Stimulated activated CD4-positive, alpha-beta T cell treated with anti-CD3 and anti-CD28 coated beads, Interleukin-12 subunit alpha, Interleukin-12 subunit beta, amount 100 ng/mL, for 48 hours (primary cell): ENCODE measurements around the gene CASTOR1.
A peak's percentile ranks its signal among the peaks of the same experiment; 100 is the strongest.

Source experiments
- DNase-seq, 3 donors: peaks; one replicate each; pipeline ENCODE4 v3.0.0-alpha.2; 2020; ENCODE audit warnings: low read depth in 2 of 3, low spot score in 1 of 3

CASTOR1 gene

GRCh38 chr22:30301995-30302809 lies 12.9 kb upstream of the CASTOR1 start:
- DNase-seq, result no peak

- DNase-seq, result no peak
Observed at GRCh38 chr22:30299322-30299721, 10.0 kb upstream of the CASTOR1 start.

- no peak for DNase-seq
Observed at GRCh38 chr22:30297991-30298701, 8.8 kb upstream of the CASTOR1 start.

GRCh38 chr22:30297276-30297990 lies 8.1 kb upstream of the CASTOR1 start:
- no peak for DNase-seq

GRCh38 chr22:30296833-30297232 lies 7.5 kb upstream of the CASTOR1 start:
- no peak for DNase-seq

GRCh38 chr22:30296324-30296723 lies 7.0 kb upstream of the CASTOR1 start:
- no peak for DNase-seq

- no peak for DNase-seq
Observed at GRCh38 chr22:30295576-30295975, 6.3 kb upstream of the CASTOR1 start.

GRCh38 chr22:30294830-30295229 lies 5.5 kb upstream of the CASTOR1 start:
- no peak for DNase-seq

GRCh38 chr22:30294066-30294465 lies 4.8 kb upstream of the CASTOR1 start:
- DNase-seq, result no peak

GRCh38 chr22:30293026-30293425 lies 3.7 kb upstream of the CASTOR1 start:
- DNase-seq, result no peak

- DNase-seq, result no peak
Observed at GRCh38 chr22:30292069-30292970, 3.0 kb upstream of the CASTOR1 start.

GRCh38 chr22:30291058-30291892 lies 2.0 kb upstream of the CASTOR1 start:
- DNase-seq, result no peak

- no peak for DNase-seq
Observed at GRCh38 chr22:30290342-30291057, 1.2 kb upstream of the CASTOR1 start.

GRCh38 chr22:30289980-30290313 lies 642 bp upstream of the CASTOR1 start:
- DNase-seq, result no peak

- no peak for DNase-seq
Observed at GRCh38 chr22:30288419-30289140, 725 bp downstream of the CASTOR1 start.

- peak; percentile 81 to 94 (median 83) for DNase-seq
Observed at GRCh38 chr22:30287648-30288418, 1.5 kb downstream of the CASTOR1 start.

- peak; percentile 82 to 92 (median 84) for DNase-seq
Observed at GRCh38 chr22:30286813-30287647, 2.3 kb downstream of the CASTOR1 start.
